ENCODE results near the gene KLHL17. TPM values are rescaled to one million over a fixed set of nuclear protein-coding genes. Genes with fewer than 3 reads are reported as not detected.

Gene KLHL17
- polyA plus RNA-seq, 2 of the 4 experiments (the other 2 are of a cell fraction) = 5.7 to 21.6 TPM

GRCh38 chr1:941015-941587, 19.3 kb upstream of the KLHL17 start:
- peaks cover 78% of the 10 kb centered on the region for H3K4me1 ChIP-seq
- TF ChIP-seq ZFP36 (IDR thresholded peaks at IDR 0.05; ENCODE audit: borderline replicate concordance, partially characterized antibody) (no peak), ATOH8 (CRISPR knock-in tag; IDR thresholded peaks at IDR 0.05; ENCODE audit: low read depth) (no peak), RNF2 (IDR thresholded peaks at IDR 0.05; ENCODE audit: borderline replicate concordance, low read depth) (no peak; the same call in 1 of the 2 replicates), CEBPB (IDR thresholded peaks at IDR 0.05) (no peak), HOXB13 (CRISPR knock-in tag; IDR thresholded peaks at IDR 0.05; ENCODE audit: low read depth) (peak; percentile 30; the same call in 1 of the 2 replicates), POLR2A (IDR thresholded peaks at IDR 0.05; ENCODE audit: low read length) (no peak), E2F6 (IDR thresholded peaks at IDR 0.05; ENCODE audit: borderline replicate concordance, low read depth) (0 out of 2 replicates have a peak, but pooled peaks have one; percentile 14), RCOR1 (IDR thresholded peaks at IDR 0.05; ENCODE audit: low read depth, low read length) (no peak)
- H3K27ac ChIP-seq = peak overlapping the region; percentile 100
- ATAC-seq (no peak; a peak in 2 of 6 replicates), FAIRE-seq (no peak), DNase-seq (ENCODE audit: low read depth in 1 of 2, low spot score in 1 of 2) (no peak)
- peak overlapping the region; percentile 100 for H3K4me2 ChIP-seq
- ChIA-PET CTCF (interaction anchor here (0.8 to 8.1 kb wide), 11 partner anchors 11 to 100 kb away, joined by 3 to 84 read pairs (median 26); partner anchors contain the start of gene SAMD11), POLR2A (interaction anchor here (1.1 kb wide), 2 partner anchors 10 to 35 kb away, joined by 3 to 4 read pairs; no protein-coding TSS in a partner anchor)
- 14% methylated on average over 4 of the region's 36 CpGs for WGBS (ENCODE audit: missing lambda C conversion rate)
- peak overlapping the region; percentile 71 for H3K4me3 ChIP-seq
- H3K9me3 ChIP-seq = no peaks in the 10 kb centered on the region

GRCh38 chr1:941588-942383, 18.6 kb upstream of the KLHL17 start:
- WGBS (ENCODE audit: missing lambda C conversion rate) = no CpG with 5 or more reads among the region's 98 CpGs
- peak overlapping the region; percentile 100 for H3K27ac ChIP-seq
- ATAC-seq (peak; percentile 5 to 47; a peak in 5 of 6 replicates), DNase-seq (ENCODE audit: low read depth in 1 of 2, low spot score in 1 of 2) (peak; percentile 77 to 90), FAIRE-seq (no peak)
- peak overlapping the region; percentile 71 for H3K4me3 ChIP-seq
- H3K4me1 ChIP-seq = peaks cover 78% of the 10 kb centered on the region
- POLR2A ChIA-PET = interaction anchor here (1.9 kb wide), 1 partner anchor 25 kb away, joined by 10 read pairs; the partner anchor contains the start of gene PLEKHN1
- H3K4me2 ChIP-seq = peak overlapping the region; percentile 100
- H3K9me3 ChIP-seq = no peaks in the 10 kb centered on the region
- CTCF ChIA-PET = interaction anchor here (0.6 to 8.1 kb wide), 10 partner anchors 10 to 309 kb away, joined by 3 to 84 read pairs (median 28); partner anchors contain the start of gene SAMD11
- TF ChIP-seq ATOH8 (CRISPR knock-in tag; IDR thresholded peaks at IDR 0.05; ENCODE audit: low read depth) (no peak), KDM1A (IDR thresholded peaks at IDR 0.05; ENCODE audit: low read depth) (no peak), JUN (IDR thresholded peaks at IDR 0.05) (peak; percentile 50 to 93; a peak in 4 of 5 replicates), NR3C1 (IDR thresholded peaks at IDR 0.05) (no peak), HOXA7 (CRISPR knock-in tag; IDR thresholded peaks at IDR 0.05) (0 out of 2 replicates have a peak, but pooled peaks have one; percentile 43), SMC3 (IDR thresholded peaks at IDR 0.05) (0 out of 3 replicates have a peak, but pooled peaks have one; percentile 6), HOXB13 (CRISPR knock-in tag; IDR thresholded peaks at IDR 0.05; ENCODE audit: low read depth) (no peak; the same call in 1 of the 2 replicates), GATA3 (IDR thresholded peaks at IDR 0.05; ENCODE audit: borderline replicate concordance) (peak; percentile 16; the same call in 1 of the 2 replicates), MYC (IDR thresholded peaks at IDR 0.05; ENCODE audit: borderline replicate concordance, low read length) (peak; percentile 49; the same call in 1 of the 2 replicates), ELK1 (IDR thresholded peaks at IDR 0.05; ENCODE audit: low read depth, low read length) (no peak), CEBPB (IDR thresholded peaks at IDR 0.05) (no peak), REST (IDR thresholded peaks at IDR 0.05) (no peak), PHF8 (IDR thresholded peaks at IDR 0.05; ENCODE audit: borderline replicate concordance, low read depth) (no peak), MAX (IDR thresholded peaks at IDR 0.05) (peak; percentile 54), RAD21 (conservative IDR thresholded peaks at IDR 0.05 in 1 of 2, IDR thresholded peaks at IDR 0.05 in 1 of 2) (no peak), HOXB5 (CRISPR knock-in tag; IDR thresholded peaks at IDR 0.05) (no peak), EHF (CRISPR knock-in tag; IDR thresholded peaks at IDR 0.05) (no peak), CHD2 (IDR thresholded peaks at IDR 0.05; ENCODE audit: low read length, partially characterized antibody) (no peak), ESRRA (IDR thresholded peaks at IDR 0.05; ENCODE audit: borderline replicate concordance, low read length) (no peak), HES2 (IDR thresholded peaks at IDR 0.05) (no peak), HDAC2 (IDR thresholded peaks at IDR 0.05) (no peak)
